Measurements from ENCODE around the gene CNTFR. TPM values are rescaled to one million over a fixed set of nuclear protein-coding genes. Genes with fewer than 3 reads are reported as not detected.

CNTFR gene
- total and polyA plus RNA-seq, 2 experiments from 2014 or later: 0.73 to 1.9 TPM

- TF ChIP-seq REST (IDR thresholded peaks at IDR 0.05; ENCODE audit: unreplicated experiment): no peak
- TF ChIP-seq JUNB (IDR thresholded peaks at IDR 0.05; ENCODE audit: unreplicated experiment): no peak
- TF ChIP-seq CREB1 (CRISPR knock-in tag; IDR thresholded peaks at IDR 0.05; ENCODE audit: low read depth): no peak
- TF ChIP-seq NANOG (IDR thresholded peaks at IDR 0.05; ENCODE audit: borderline replicate concordance): no peak
- TF ChIP-seq EZH2 (IDR thresholded peaks at IDR 0.05; ENCODE audit: low read depth, unreplicated experiment): no peak
These were observed 73.6 kb downstream of the CNTFR start (continued) for GRCh38 chr9:34515959-34516358.

- Histone ChIP-seq H3K27ac (ENCODE audit: low read depth) (no peak overlapping the region), H3F3A (replicated peaks; ENCODE audit: low read depth) (no peaks in the 10 kb centered on the region; the same call in 1 of the 2 replicates), H3K27me3 (ENCODE audit: insufficient read depth) (no peaks in the 10 kb centered on the region), H3K4me2 (no peak overlapping the region), H3K79me2 (replicated peaks; ENCODE audit: insufficient read depth) (no peaks in the 10 kb centered on the region), H3K36me3 (ENCODE audit: insufficient read depth) (no peaks in the 10 kb centered on the region), H3K4me3 (no peak overlapping the region), H2AFZ (no peak overlapping the region), H3K4me1 (ENCODE audit: insufficient read depth) (peaks cover 38% of the 10 kb centered on the region), H3K9me2 (ENCODE audit: insufficient read depth) (peaks cover 4% of the 10 kb centered on the region; the same call in 1 of the 2 replicates), H4K20me1 (replicated peaks; ENCODE audit: insufficient read depth) (no peaks in the 10 kb centered on the region)
- Mint-ChIP-seq H3K4me3 (no peak overlapping the region), H3K36me3 (ENCODE audit: low read depth) (no peaks in the 10 kb centered on the region), H3K4me1 (peaks cover 41% of the 10 kb centered on the region), H3K27ac (no peak overlapping the region), H3K27me3 (ENCODE audit: insufficient read depth, low read depth, poor library complexity) (peaks cover 8% of the 10 kb centered on the region), H3K9me3 (no peaks in the 10 kb centered on the region; the same call in 2 of the 3 replicates)
- DNase-seq (ENCODE audit: low spot score) (no peak), ATAC-seq (no peak)
- TF ChIP-seq NANOG (IDR thresholded peaks at IDR 0.05; ENCODE audit: borderline replicate concordance): no peak
- no peak for TF ChIP-seq CREB1 (CRISPR knock-in tag; IDR thresholded peaks at IDR 0.05; ENCODE audit: low read depth)
- TF ChIP-seq ZNF331 (CRISPR knock-in tag; IDR thresholded peaks at IDR 0.05; ENCODE audit: low read depth): no peak
These were observed 74.7 kb downstream of the CNTFR start for GRCh38 chr9:34514816-34515215.

- Histone ChIP-seq H3K27ac (ENCODE audit: low read depth) (no peak overlapping the region), H3K36me3 (ENCODE audit: insufficient read depth) (no peaks in the 10 kb centered on the region), H4K20me1 (replicated peaks; ENCODE audit: insufficient read depth) (no peaks in the 10 kb centered on the region), H3K9me2 (ENCODE audit: insufficient read depth) (peaks cover 4% of the 10 kb centered on the region; the same call in 1 of the 2 replicates), H3K4me3 (no peak overlapping the region), H3K4me1 (ENCODE audit: insufficient read depth) (peaks cover 38% of the 10 kb centered on the region), H3F3A (replicated peaks; ENCODE audit: low read depth) (no peaks in the 10 kb centered on the region; the same call in 1 of the 2 replicates), H3K4me2 (no peak overlapping the region), H2AFZ (no peak overlapping the region), H3K79me2 (replicated peaks; ENCODE audit: insufficient read depth) (no peaks in the 10 kb centered on the region), H3K27me3 (ENCODE audit: insufficient read depth) (no peaks in the 10 kb centered on the region)
- ATAC-seq (no peak), DNase-seq (ENCODE audit: low spot score) (no peak)
- Mint-ChIP-seq H3K36me3 (ENCODE audit: low read depth) (no peaks in the 10 kb centered on the region), H3K9me3 (no peaks in the 10 kb centered on the region; the same call in 2 of the 3 replicates), H3K27ac (no peak overlapping the region), H3K4me3 (no peak overlapping the region), H3K4me1 (peaks cover 45% of the 10 kb centered on the region), H3K27me3 (ENCODE audit: insufficient read depth, low read depth, poor library complexity) (peaks cover 5% of the 10 kb centered on the region)
- no peak for TF ChIP-seq ZNF462 (CRISPR knock-in tag; IDR thresholded peaks at IDR 0.05)
These were observed 75.1 kb downstream of the CNTFR start for GRCh38 chr9:34514401-34514800.

Measured in GM23338 (cell line).